GM19328 (cell line): ENCODE data around the gene XPNPEP2.
"Not testable (repeated sequence)": the region's sequence is repeated elsewhere in the genome, so short reads cannot be mapped to it uniquely, and the experiment has no call there.

Experiments
- ATAC-seq: cut with Tn5 transposase; IDR thresholded peaks from one replicate; pipeline ENCODE4 v1.9.1; 2021; ENCODE audit warnings: mild to moderate bottlenecking, moderate library complexity; ENCODE audit not compliant: unreplicated experiment

Gene XPNPEP2

GRCh38 chrX:129719268-129719667, 19.5 kb upstream of the XPNPEP2 start:
- ATAC-seq, result no peak

- ATAC-seq, result no peak
Observed at GRCh38 chrX:129719931-129720530, 18.7 kb upstream of the XPNPEP2 start.

GRCh38 chrX:129720741-129721140, 18.0 kb upstream of the XPNPEP2 start:
- ATAC-seq, result no peak

DNA sequence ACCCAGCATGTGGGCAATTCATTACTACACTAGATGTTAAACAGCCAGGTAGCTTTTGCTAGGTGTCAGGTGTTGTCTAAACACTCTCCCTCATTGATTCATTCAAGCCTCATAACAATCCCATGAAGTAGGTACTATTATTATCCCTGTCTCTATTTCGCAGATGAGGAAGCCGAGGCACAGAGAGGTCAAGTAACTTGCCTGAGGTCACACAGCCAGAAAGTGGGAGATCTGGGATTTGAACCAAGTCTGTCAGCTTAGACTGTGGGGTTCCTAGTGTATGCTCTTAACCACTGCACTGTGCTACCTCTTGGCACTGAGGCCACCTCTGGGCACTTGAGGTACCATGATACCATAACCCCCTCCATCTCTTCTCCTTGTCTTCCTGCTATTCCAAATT, 17.4 kb upstream of the XPNPEP2 start:
- no peak for ATAC-seq

- no peak for ATAC-seq
Observed at GRCh38 chrX:129721870-129722269, 16.9 kb upstream of the XPNPEP2 start.

DNA sequence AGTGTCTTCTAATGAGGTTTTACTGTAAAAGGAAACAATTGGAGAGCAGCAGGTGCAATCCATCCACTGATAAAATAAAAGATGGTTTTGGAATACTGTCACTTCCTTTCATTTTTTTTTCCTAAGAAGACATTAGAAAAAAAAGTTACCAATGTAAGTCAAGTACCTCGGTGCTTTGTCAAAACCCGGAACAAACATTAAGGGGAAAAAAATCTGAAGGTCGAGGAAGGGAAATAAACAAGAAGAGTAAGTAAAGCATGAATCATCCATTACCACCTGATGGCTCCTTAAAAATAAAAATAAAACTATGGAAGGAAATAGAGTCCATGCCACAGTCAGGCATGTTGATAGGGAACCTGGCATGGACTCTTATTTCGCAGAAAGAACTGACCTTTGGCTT, 15.3 kb upstream of the XPNPEP2 start:
- no peak for ATAC-seq

DNA sequence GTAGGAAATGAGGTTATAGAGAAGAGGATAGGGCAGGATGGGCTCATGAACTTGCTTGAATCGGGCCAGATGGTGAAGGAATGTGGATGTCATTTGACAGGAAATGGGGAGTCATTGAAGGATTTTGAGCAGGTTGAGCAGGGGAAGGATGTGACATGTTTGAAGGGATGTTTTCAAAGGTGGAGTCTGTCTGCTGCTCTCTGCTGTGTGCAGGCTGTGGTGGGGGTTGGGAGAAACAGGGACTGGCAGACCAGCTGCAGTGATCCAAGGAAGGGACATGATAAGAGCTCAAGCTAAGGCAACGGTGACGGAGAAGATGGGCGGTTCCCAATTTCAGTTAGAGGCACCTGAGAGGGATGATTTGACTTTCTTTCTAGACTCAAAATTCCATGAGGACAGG, 14.0 kb upstream of the XPNPEP2 start:
- ATAC-seq, result no peak

DNA sequence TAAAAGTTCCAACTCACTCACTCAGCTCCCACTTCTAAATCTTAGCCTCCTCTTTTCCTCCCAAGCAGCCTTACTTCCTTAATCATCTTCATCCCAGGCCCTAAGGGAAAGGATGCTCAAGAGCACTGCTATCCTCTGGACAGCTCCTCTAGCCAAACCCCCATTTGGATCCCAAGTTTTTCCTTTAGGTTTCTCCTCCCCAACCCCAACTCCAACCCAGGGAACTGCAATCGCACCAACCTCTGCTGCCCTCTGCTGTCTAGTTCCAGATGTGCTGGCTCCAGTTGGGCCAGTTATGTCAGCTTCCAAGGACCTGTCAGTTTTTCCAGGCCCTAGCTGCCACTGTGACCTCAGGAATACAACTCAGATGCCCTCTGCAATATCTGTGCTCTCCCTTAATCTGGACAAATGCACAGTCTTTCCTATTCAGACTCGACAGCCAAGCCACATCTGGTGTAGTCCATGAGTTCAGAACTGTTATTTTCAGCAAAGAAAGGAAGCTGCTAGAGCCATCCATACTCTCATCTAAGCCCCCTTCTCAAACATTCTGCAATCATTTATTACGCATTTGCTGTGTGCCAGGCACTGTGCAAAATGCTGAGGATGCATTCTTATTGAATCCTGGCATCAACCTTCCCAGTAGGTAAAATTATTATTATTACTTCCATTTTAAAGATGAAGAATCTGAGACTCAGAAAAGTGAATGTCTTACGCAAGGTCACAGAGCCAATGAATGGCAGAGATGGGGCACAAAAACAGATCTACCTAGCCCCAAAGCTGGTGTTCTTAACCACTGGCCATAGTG, 12.3 kb upstream of the XPNPEP2 start:
- no peak for ATAC-seq

DNA sequence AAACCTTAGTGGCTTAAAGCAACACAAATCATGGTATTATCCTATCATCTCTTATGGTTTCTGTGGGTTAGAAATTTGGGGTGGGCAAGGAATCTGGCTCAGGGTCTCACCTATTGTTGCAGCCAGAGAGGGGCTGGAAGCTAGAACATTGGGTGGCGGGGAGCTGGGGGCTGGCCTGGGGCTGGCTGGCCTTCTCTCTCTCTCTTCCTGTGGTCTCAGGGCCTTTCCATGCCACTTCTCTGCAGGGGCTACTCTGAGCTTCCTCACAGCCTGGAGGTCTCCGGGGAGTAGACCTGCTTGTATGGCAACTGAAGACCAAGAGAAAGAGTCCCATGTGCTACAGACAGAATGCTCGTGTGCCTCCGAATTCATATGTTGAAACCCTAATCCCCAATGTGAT, 10.7 kb upstream of the XPNPEP2 start:
- ATAC-seq, result no peak

- no peak for ATAC-seq
Observed at GRCh38 chrX:129731228-129731627, 7.6 kb upstream of the XPNPEP2 start.

- ATAC-seq, result no peak
Observed at GRCh38 chrX:129732857-129733256, 5.9 kb upstream of the XPNPEP2 start.

DNA sequence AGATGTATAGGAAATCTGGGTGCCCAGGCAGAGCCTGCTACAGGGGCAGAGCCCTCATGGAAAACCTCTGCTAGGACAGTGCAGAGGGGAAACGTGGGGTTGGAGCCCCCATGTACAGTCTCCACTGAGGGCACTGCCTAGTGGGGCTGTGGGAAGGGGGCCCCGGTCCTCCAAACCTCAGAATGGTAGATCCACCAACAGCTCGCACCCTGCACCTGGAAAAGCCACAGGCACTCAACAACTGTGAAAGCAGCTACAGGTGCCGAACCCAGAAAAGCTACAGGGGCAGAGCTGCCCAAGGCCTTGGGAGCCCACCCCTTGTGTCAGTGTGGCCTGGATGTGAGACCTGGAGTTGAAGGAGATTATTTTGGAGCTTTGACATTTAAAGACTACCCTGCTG, 5.4 kb upstream of the XPNPEP2 start:
- no peak for ATAC-seq

DNA sequence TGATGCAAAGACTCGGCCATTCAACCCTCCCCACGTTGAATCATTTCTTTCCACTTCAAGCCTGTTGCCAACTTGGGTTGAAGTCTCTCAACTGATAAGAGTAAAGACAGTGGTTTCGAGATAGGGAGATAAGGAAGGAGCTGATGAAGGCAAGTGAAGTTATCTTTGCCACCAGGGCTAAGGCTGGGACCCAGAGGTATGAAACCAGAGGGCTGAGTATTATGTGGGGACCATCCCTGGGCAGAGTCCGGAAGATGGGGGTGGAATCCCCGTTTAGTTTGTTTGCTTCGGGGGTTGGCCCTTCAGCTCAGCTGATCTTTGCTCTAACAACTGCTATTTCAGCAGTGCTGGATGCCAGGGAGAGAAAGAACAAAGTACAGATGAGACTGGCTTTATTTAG, 2.3 kb upstream of the XPNPEP2 start:
- no peak for ATAC-seq

- no peak for ATAC-seq
Observed at GRCh38 chrX:129737916-129738315, 863 bp upstream of the XPNPEP2 start.

- ATAC-seq, result no peak
Observed at GRCh38 chrX:129739578-129739977, 799 bp downstream of the XPNPEP2 start.

DNA sequence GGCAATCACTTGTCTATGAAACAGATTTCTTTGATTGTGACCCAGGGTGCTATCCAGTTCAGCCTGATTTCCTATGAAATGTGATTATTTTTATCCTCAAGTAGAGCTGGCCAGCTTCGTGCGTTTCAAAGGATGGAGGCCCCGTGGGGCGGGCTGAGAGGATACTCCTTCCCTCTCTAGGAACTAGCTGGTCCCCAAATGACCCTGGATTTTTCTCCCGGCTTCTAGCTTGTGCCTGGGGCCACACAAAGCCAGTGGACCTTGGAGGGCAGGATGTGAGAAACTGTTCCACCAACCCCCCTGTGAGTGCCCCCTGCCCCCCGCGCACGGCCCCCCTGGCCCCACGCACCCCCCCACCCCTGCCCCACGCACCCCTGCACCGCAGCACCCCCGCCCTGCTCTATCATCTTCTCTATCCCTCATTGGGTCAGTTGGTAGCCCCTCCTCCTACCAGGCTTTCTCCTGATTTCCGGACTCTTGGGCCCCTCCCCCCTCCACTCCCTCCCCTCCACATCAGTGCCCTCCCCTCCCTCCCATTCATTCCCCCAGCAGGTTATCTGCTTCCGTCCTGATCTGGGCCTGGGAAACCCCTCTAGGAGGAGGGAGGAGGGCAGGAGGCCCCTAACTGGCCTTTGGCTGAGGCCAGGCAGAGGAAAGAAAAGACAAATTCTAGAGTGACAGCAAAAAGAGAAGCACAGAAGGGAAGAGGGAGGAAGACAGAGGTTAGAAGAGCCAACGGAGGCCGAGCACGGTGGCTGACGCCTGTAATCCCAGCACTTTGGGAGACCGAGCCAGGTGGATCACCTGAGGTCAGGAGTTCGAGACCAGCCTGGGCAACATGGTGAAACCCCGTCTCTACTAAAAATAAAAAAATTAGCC, 3.3 kb downstream of the XPNPEP2 start:
- ATAC-seq, result no peak

GRCh38 chrX:129742759-129743152, 4.0 kb downstream of the XPNPEP2 start:
- not testable (repeated sequence) for ATAC-seq

DNA sequence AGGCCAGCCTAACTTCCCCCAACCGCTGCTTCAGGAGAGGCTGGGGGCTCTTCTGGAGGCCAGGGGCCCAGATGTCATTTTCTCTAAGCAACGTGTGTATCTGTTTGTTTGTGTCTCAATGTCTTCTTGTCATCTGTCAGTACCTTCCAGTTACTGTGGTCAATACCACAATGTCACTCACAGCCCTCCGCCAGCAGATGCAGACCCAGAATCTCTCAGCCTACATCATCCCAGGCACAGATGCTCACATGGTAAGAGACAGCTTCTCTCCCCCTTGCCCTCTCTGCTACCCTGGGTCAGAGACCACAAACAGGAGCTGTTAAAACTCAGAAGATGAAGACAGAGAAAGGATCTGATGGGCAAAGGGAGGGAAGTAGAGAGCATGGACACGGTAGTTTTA, 5.0 kb downstream of the XPNPEP2 start:
- no peak for ATAC-seq

DNA sequence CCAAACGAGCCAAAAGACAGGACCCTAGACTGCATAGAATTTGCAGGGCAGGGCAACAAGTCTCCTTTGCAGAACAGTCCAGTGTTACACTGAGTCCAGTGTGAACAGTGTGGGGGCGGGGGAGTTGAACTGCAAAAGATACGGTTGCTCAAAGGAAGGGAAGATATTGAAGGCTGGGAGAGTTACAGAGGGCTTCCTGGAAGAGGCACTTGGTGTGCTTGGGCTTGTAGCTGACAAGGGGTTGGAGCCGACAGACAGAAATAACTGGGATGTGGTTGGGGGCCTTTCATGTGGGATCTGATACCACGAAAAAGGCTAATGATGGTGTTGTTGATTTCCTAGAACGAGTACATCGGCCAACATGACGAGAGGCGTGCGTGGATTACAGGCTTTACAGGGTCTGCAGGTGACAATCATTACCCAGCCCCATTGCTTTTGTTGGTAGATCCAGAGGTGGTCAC, 6.1 kb downstream of the XPNPEP2 start:
- no peak for ATAC-seq

DNA sequence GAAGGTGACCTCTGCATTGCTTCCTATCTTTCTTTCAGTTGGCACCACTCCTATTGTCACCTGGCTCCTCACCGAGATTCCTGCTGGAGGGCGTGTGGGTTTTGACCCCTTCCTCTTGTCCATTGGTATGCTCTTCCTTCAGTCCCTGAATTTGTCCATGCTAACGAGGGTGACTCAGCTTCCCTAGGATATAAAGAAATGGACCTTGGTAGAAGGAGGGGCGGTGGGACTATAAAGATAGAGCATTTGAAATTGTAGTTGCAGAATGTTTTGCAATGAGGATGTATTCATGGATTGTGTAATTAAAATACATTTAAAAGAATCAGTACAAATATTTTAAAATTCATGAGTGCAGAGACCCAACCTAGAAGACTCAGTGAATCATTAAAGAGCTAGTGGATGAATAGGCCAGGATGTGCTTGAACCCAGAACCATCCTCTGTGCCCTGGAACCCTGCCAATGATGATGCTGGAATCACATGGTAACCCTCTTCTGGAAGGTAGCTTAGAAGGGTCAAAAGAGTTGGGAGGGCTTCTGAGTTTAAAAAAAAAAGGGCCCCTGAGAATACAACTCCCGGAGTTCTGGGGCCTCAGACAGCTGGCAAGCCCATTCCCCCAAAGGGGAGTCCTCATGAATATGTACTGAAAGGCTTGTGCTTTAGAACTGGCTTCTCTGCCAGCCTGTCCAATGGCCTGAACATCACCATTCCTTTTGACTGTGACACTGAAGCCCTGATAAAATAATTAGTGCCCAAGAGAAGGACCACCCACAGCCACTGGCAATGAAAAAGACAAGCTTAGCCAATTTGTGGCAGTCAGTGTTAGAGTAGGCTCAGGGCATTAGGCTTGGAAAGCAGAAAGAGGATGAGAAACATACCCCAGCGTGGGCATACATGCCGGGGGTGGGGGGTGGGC, 8.0 kb downstream of the XPNPEP2 start:
- no peak for ATAC-seq

- ATAC-seq, result no peak
Observed at GRCh38 chrX:129747533-129747932, 8.8 kb downstream of the XPNPEP2 start.
